ENCODE measurements around the gene EXD1.

DNA sequence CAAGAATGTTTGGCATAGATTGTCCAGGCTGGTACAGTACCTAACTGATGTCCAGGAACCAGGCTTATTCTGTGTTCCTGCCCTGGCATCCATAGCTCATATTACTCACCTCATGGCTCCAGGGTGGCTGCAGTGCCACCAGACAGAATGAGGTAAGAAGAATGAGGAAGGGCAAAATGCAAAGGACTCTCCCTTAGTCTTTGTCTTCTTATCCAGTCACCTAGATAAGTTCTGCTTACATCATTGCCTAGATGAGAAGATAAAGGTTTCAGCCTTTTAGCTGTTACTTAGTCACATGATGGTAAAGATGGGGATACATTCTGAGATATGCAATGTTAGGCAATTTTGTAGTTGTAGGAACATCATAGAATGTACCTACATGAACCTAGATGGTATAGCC lies 46.3 kb upstream of the EXD1 start:
- TF ChIP-seq EZH2 (IDR thresholded peaks at IDR 0.05) (no peak), CEBPB (IDR thresholded peaks at IDR 0.05; ENCODE audit: low read depth) (no peak), POLR2AphosphoS5 (IDR thresholded peaks at IDR 0.05; ENCODE audit: low read depth, low read length) (no peak), POLR2A (IDR thresholded peaks at IDR 0.05; ENCODE audit: borderline replicate concordance, extremely low read depth, insufficient read depth, insufficient read length) (no peak), YY1 (IDR thresholded peaks at IDR 0.05; ENCODE audit: extremely low read depth, insufficient replicate concordance, low read depth, low read length) (no peak), SIN3A (IDR thresholded peaks at IDR 0.05; ENCODE audit: low read depth) (no peak)
- TF ChIP-seq, protein P1, sequence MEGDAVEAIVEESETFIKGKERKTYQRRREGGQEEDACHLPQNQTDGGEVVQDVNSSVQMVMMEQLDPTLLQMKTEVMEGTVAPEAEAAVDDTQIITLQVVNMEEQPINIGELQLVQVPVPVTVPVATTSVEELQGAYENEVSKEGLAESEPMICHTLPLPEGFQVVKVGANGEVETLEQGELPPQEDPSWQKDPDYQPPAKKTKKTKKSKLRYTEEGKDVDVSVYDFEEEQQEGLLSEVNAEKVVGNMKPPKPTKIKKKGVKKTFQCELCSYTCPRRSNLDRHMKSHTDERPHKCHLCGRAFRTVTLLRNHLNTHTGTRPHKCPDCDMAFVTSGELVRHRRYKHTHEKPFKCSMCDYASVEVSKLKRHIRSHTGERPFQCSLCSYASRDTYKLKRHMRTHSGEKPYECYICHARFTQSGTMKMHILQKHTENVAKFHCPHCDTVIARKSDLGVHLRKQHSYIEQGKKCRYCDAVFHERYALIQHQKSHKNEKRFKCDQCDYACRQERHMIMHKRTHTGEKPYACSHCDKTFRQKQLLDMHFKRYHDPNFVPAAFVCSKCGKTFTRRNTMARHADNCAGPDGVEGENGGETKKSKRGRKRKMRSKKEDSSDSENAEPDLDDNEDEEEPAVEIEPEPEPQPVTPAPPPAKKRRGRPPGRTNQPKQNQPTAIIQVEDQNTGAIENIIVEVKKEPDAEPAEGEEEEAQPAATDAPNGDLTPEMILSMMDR (IDR thresholded peaks at IDR 0.05 in 2 of 3, conservative IDR thresholded peaks at IDR 0.05 in 1 of 3; ENCODE audit: borderline replicate concordance in 1 of 3, insufficient read depth in 1 of 3, low read depth in 2 of 3, low read length in 2 of 3): no peak
- TF ChIP-seq, protein P2, sequence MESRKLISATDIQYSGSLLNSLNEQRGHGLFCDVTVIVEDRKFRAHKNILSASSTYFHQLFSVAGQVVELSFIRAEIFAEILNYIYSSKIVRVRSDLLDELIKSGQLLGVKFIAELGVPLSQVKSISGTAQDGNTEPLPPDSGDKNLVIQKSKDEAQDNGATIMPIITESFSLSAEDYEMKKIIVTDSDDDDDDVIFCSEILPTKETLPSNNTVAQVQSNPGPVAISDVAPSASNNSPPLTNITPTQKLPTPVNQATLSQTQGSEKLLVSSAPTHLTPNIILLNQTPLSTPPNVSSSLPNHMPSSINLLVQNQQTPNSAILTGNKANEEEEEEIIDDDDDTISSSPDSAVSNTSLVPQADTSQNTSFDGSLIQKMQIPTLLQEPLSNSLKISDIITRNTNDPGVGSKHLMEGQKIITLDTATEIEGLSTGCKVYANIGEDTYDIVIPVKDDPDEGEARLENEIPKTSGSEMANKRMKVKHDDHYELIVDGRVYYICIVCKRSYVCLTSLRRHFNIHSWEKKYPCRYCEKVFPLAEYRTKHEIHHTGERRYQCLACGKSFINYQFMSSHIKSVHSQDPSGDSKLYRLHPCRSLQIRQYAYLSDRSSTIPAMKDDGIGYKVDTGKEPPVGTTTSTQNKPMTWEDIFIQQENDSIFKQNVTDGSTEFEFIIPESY (IDR thresholded peaks at IDR 0.05; ENCODE audit: extremely low read depth, insufficient replicate concordance, low read length): no peak
- TF ChIP-seq, protein P3, sequence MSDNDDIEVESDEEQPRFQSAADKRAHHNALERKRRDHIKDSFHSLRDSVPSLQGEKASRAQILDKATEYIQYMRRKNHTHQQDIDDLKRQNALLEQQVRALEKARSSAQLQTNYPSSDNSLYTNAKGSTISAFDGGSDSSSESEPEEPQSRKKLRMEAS (IDR thresholded peaks at IDR 0.05): no peak
